ENCODE results near the gene IL11RA. TPM values are rescaled to one million over a fixed set of nuclear protein-coding genes. Genes with fewer than 3 reads are reported as not detected.

IL11RA gene
- 35.5 TPM for total RNA-seq

DNA sequence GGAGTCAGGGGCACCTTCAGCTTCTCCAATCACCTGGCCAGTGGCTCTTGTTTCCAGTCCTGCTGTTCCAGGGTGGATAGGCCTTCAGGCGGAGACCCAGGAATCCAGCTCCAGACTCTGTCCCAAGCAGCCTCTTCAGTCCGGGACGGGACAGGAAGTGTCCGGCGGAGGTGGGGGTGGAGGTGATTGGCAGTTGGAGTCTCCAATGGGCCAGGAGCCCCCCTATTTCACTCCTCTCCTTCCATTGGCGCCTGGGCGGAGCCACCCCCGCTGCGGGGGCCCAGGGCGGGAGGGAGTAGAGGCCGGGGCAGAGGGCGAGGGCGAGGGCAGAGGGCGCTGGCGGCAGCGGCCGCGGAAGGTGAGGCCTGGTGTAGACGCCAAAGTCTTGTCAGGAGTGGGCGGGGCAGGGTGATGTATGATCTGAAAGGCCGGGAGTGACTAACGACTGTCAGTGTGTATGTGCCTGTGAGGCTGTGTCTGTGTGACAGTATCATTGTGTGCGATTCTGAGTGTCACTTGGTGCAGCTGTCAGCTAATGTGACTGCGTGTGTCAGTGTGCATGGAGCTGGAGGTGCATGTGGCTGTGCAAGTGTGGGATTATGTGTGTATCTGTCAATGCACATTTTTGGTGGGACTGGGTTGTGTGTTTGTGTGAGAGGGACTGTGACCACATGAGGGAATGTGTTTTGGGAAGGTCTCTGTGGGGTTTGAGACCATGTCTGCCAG is at the start of gene IL11RA:
Gene IL11RA (plus strand): TSS at position 310 of the 726 bp plus-strand sequence. CDS start 3,033 bp downstream, outside the sequence.

GRCh38 chr9:34611811-34612787 is 39.9 kb upstream of the IL11RA start, which contains the start of gene RPP25L:
RPP25L (minus strand) TSS chr9:34612097; CDS start chr9:34611296, 801 bp downstream.

DNA sequence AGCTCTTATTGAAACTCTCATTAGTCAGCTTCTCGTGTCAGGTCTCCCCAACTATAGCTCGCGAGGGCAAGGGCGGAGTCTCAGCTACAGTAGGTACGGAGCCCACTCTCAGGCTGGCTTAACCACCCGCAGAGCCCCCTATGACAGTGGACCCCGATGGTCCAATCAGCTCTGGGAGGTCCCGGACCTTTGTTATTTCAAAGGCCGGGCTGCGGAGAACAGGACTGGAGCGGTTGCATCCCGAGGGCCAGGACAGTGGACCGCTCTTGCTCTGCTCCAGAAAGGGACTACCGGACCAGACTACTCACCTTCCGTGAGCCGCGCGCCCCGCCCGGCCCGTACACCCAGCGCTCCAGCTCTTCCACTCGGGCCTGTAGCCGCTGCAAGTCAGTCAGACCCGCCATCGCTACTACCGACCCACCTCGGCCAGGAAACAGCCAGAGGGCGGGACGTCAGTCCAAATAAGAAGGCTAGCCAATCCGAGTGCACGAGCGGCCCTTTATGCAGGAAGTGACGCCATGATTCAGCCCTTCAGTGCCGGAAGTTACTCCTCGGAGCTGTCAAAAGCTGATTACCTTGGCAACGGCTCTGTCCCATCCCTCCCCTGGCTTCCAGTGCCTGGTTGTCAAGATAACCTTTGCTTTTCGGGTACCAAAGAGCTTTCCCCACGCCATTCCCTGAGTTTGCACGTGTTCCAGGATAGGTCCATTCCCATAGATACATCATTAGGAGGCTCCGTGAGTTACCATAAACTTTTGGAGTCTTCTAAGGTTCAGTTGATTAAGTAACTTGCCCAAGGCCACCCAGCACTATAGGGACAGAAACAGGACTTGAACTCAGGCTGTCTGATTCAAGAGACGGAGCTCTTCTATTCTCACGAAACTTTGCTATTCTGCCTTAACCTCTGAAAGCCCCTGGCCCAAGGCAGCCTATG is 31.7 kb upstream of the IL11RA start, which contains the start of gene DCTN3:
Gene DCTN3 (minus strand): TSS at position 435 of the 934 bp plus-strand sequence. CDS start 31 bp downstream, at position 404.

GRCh38 chr9:34628656-34629490 is 23.1 kb upstream of the IL11RA start, which contains the start of gene ARID3C:
ARID3C (minus strand) TSS chr9:34629066; CDS start chr9:34628014, 1,052 bp downstream.

GRCh38 chr9:34637356-34638137 is 14.4 kb upstream of the IL11RA start, which contains the start of gene SIGMAR1:
SIGMAR1 (minus strand) TSS chr9:34637787; CDS start chr9:34637697, 90 bp downstream.

DNA sequence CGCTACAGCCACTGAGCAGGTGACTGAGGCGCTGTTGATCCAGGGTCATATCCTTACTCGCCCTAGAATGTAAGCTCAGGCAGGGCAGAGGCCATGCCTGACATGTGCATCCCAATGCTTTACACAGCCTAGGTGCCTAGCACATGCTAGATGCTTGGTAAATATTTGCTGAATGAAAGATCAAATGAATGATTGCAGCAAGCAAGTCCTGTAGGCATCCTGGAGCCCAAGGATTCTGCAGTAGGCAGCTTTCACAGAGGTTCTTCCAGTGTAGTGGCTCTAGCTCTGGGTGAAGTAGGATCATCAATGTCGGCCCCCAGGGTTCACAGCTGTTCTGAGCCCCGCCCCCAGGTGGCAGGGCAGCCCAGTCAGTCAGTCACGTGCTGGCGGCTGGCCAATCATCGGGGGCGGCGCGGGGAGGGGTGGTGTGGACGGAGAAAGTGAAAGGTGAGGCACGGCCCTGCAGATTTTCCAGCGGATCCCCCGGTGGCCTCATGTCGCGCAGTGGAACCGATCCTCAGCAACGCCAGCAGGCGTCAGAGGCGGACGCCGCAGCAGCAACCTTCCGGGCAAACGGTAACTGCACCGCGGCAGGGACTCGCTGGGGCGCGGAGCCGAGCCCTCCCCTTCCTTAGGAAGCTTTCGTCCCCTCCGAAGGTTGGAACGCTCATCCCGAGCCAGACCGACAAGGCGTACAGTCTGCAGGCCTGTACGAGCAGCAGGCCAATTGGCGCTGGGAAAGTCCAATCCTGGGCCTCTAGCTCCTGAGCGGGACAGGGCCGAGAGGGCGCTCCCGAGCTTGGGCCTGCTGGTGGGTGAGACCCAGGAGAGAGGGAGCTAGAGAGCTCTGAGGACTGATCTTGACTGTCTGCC is 5.5 kb upstream of the IL11RA start, which contains the start of gene GALT:
Gene GALT (plus strand): TSS at position 465 of the 873 bp plus-strand sequence. CDS start 30 bp downstream, at position 495.

DNA sequence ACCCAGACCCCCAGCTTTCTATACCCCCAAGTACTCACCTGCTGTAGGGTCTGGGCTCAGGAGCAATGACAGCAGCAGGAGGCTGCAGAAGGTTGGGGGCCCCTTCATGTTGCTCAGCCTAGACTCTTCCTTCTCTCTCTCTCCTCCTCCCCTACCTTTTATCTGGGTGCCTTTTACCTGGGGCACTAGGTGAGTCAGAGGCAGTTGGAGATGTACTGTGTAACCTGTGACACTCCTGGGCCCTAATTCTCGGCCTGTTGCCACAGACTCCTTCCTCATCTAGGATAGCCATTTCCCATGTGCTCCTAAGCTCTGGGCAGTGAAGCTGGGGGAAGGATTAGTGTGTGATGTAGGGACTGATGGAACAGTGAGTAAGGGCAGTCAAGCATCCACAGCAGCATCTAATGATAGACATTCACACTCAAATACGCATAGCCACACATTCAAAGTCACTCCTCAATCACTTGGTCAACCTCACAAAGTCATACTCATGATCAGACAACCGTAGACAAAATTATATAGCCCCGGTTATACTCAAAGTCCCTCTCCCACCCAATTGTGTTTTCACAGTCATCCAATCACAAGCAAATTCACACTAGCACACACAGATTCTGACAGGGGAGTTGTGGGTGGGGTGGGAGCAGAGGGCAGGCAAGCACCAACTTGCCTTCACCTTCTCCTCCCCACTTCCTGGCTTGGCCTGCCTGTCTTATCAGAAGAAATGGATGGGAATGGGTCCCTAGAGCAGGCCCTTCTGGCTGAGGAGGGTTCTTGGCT is 10.7 kb downstream of the IL11RA start, which contains the start of gene CCL27:
Gene CCL27 (minus strand): TSS at position 132 of the 777 bp plus-strand sequence. CDS start 24 bp downstream, at position 108.

DNA sequence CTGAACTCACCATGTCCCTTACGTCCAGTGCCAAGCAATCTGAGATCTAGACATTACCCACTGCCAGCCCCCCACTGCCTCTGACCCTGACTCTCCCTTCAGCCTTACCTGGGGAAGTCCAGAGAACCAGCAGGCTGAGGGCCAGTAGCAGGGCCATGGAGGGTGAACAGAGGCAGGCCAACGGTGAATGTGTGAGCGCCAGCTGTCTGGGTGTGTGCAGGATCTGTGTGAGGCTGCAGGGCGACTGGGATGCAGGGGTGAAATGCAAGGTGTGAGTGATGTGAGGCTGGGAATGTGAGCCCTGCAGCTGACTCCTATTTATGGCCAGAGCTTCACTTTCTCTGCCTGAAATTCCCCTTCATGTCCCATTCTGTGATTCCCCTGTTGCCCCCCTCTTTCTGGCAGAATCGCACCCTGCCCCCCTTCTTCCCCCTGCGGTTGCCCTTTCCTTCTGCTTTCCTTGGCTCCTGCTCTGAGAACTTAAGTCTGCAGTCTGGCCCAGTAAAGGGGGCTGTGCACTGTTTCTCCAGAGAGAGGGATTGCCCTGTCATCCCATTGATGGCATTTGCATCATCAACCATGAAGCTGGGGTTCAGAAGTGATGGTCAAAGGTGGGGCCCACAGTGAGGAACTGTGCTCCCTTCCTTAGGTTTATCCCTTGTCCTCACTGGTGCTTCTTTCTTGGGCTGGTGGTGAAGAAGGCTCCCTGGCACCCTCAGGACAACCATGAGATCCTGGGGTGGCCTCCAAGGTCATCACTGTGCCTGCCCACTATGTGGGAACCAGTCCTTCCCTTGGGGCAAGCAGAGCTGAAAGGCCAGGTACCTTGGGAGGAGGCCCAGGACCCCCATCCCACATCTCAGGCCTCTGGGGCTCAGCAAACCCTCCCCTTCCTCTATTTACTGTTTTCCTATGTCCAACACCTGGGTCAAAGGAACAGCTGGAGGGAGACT is 39.3 kb downstream of the IL11RA start, which contains the start of gene CCL19:
Gene CCL19 (minus strand): TSS at position 294 of the 953 bp plus-strand sequence. CDS start 137 bp downstream, at position 157.

DNA sequence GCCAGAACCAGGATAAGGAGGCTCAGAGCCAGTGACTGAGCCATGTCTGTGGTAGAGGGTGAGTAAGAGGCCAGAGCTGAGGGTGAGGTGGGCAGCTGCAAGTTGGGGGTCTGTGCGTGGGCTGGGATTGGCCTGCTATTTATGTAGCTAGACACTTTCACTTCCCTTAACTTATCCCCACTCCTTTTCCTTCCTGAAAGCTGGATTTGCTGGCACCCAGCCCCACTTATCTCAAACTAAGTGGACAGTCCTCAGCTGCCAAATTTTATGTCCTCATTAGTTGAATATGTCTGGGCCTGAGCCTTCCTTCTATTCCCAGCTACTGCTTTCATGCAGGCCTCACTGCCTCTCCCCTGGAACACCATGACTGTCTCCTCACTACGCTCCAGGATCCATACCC is 58.0 kb downstream of the IL11RA start, which contains the start of gene CCL21:
Gene CCL21 (minus strand): TSS at position 114 of the 400 bp plus-strand sequence. CDS start 70 bp downstream, at position 44.

Small RNAs within 50 kb of the gene (small RNA-seq; reads per million reads assigned to genes)
- not detected for gene CCL27 (ENCODE audit: low replicate concordance)

Other genes with a start within 250 kb of the IL11RA start
- gene FAM219A, start 193.6 kb upstream of the IL11RA start, total RNA-seq: 8.3 TPM
- gene DNAI1, start 193.4 kb upstream of the IL11RA start, total RNA-seq: 1.3 TPM
- gene ENHO, start 129.2 kb upstream of the IL11RA start, total RNA-seq: 0.41 TPM
- 19.5 TPM for gene CNTFR, start 62.5 kb upstream of the IL11RA start, total RNA-seq
- gene RPP25L, start 40.1 kb upstream of the IL11RA start, total RNA-seq: 40.9 TPM
- gene DCTN3, start 31.7 kb upstream of the IL11RA start, total RNA-seq: 71.1 TPM
- gene ARID3C, start 23.1 kb upstream of the IL11RA start, total RNA-seq: 0.12 TPM
- gene SIGMAR1, start 14.4 kb upstream of the IL11RA start, total RNA-seq: 35.7 TPM
- 64.3 TPM for gene GALT, start 5.5 kb upstream of the IL11RA start, total RNA-seq
- not detected for gene CCL27, start 10.5 kb downstream of the IL11RA start, total RNA-seq
- 0.41 TPM for gene CCL19, start 39.1 kb downstream of the IL11RA start, total RNA-seq
- 26.2 TPM for gene CCL21, start 58.0 kb downstream of the IL11RA start, total RNA-seq

Measured in metanephros (tissue), 2 donors.